GM12878 (cell line): ENCODE measurements around the gene MYO1E. TPM values are rescaled to one million over a fixed set of nuclear protein-coding genes. Genes with fewer than 3 reads are reported as not detected.

Experiments used
- CEBPB ChIP-seq, 2 experiments: fragments of 150-350 bp in 1 of 2; IDR thresholded peaks; 2 replicates each; pipeline ENCODE4 v1.6.1; 2012 to 2014; ENCODE audit warnings: low read depth in 2 of 2, low read length in 2 of 2, borderline replicate concordance in 1 of 2, inconsistent platforms in 1 of 2
- CUX1 ChIP-seq: IDR thresholded peaks from 2 replicates; pipeline ENCODE4 v1.6.1; 2012; ENCODE audit warnings: improper control_type of control experiment, low read depth, low read length; ENCODE audit not compliant: insufficient replicate concordance
- IRF4 ChIP-seq: IDR thresholded peaks from 2 replicates; pipeline ENCODE4 v1.6.1; 2011; ENCODE audit warnings: low read depth, low read length
- NRF1 ChIP-seq: conservative IDR thresholded peaks from 2 replicates; pipeline ENCODE4 v1.6.1; 2011; ENCODE audit warnings: mild to moderate bottlenecking, low read depth, low read length, improper control_type of control experiment
- ZNF24 ChIP-seq: fragments of 450-650 bp; IDR thresholded peaks from 2 replicates; pipeline ENCODE4 v1.6.1; 2017; ENCODE audit warnings: antibody characterized with exemption, mild to moderate bottlenecking
- polyA plus RNA-seq, 11 experiments: library from polyadenylated mRNA; depleted of rRNA in 4 of 11; unstranded in 6 of 11; stranded (reverse) in 5 of 11; fragments of >200 nt; fragmentation: Nextera tagmentation in 4 of 11; fragmentation: Illumina TruSeq in 1 of 11; extraction: Ambion mirVana in 4 of 11; extraction: Trizol in 1 of 11; gene quantifications; 1 replicate in 1 of 11; 2 replicates in 10 of 11; pipeline versions ENCODE4 v1.2.1 to v1.2.3, GENCODE V29; 2011 to 2016; ENCODE audit warnings: inconsistent platforms in 2 of 11, missing spikeins in 2 of 11, low read depth in 1 of 11
- total RNA-seq, 4 experiments: library from RNA; depleted of rRNA in 3 of 4; stranded (reverse); fragments of >200 nt in 3 of 4; fragmentation: Illumina TruSeq in 1 of 4; extraction: Trizol in 1 of 4; gene quantifications; 2 replicates each; pipeline versions ENCODE4 v1.2.1 to v1.2.3, GENCODE V29; 2013 to 2021
- TF ChIP-seq, protein P1 (sequence below): fragments of 450-650 bp; IDR thresholded peaks from 2 replicates; pipeline ENCODE4 v1.6.1; 2017; ENCODE audit warnings: mild to moderate bottlenecking, low read depth, inconsistent platforms; ENCODE audit not compliant: poor library complexity, severe bottlenecking

Gene MYO1E
- total and polyA plus RNA-seq, 10 of the 15 experiments (the other 5 are each of a cell fraction or from before 2014, with no cell fraction given): 10.3 to 266 (median 64.9) TPM

DNA sequence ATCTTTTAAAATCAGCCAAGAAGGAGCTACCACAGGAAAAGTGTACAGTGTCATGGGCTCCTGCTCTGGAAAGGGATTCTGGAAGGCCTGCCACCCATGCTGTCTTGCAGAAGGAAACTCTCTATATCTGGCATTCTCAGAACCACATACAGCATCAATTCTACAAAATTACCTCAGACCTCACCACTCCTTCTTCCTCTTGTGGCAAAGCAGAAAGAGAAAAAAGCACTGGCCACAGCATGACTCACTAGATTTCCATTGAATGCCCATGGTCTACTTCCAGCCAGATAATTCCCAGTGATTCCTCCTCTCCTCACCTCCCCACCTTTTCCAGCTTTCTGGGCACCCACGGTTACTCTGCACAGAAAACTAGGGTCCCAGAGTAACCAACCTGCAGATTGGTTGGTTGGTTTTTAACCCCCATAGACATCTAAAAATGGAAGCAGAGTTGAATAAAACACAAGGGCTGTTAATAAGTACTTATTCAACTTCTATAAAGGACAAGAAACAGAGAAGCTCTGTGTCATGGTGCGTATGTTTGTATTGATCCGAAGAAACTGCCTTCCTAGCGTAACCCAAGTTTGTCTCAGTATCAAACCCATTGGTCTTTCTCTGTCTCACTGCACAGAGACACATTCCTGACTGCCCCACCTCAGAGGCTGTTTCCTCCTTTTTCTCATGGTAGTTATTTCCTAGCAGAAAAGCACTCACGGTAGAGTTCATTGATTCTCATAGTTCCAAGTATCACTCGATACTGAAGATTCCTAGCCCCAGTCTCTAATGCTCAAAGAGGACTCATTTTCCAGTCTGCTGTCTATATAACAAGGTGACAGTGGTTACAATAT is 98.3 kb downstream of the MYO1E start (continued):
- no peak for TF ChIP-seq NRF1
- no peak for TF ChIP-seq ZNF24
- TF ChIP-seq IRF4: no peak
- TF ChIP-seq, protein P1, sequence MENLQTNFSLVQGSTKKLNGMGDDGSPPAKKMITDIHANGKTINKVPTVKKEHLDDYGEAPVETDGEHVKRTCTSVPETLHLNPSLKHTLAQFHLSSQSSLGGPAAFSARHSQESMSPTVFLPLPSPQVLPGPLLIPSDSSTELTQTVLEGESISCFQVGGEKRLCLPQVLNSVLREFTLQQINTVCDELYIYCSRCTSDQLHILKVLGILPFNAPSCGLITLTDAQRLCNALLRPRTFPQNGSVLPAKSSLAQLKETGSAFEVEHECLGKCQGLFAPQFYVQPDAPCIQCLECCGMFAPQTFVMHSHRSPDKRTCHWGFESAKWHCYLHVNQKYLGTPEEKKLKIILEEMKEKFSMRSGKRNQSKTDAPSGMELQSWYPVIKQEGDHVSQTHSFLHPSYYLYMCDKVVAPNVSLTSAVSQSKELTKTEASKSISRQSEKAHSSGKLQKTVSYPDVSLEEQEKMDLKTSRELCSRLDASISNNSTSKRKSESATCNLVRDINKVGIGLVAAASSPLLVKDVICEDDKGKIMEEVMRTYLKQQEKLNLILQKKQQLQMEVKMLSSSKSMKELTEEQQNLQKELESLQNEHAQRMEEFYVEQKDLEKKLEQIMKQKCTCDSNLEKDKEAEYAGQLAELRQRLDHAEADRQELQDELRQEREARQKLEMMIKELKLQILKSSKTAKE: no peak
- no peak for TF ChIP-seq CEBPB (IDR thresholded peaks at IDR 0.05; ENCODE audit: borderline replicate concordance in 1 of 2, low read depth in 2 of 2, low read length in 2 of 2)
- no peak for TF ChIP-seq CUX1
- TF ChIP-seq, all 136 proteins: peak for 5
